ENCODE results near the gene C1orf116.

GRCh38 chr1:207014728-207015127, 17.8 kb downstream of the C1orf116 start:
- no peak for TF ChIP-seq CTCF (IDR thresholded peaks at IDR 0.05)
- no peak for TF ChIP-seq POLR2AphosphoS5 (IDR thresholded peaks at IDR 0.05)

Data from breast epithelium (tissue), 3 donors.